Body of pancreas (tissue), 4 donors: ENCODE data around the gene ZNF407. TPM values are rescaled to one million over a fixed set of nuclear protein-coding genes. Genes with fewer than 3 reads are reported as not detected.

Experiments
- ATAC-seq: fragments of 150-250 bp; one replicate; pipeline ENCODE4 v1.9.1; 2016
- DNase-seq, 4 donors: peaks; one replicate each; pipeline ENCODE4 v3.0.0-alpha.2; 2019
- H3K27ac ChIP-seq, 4 donors: fragments of 200-600 bp; sonication (generic); 1 replicate in 3 of 4; 2 replicates in 1 of 4; pipeline versions ENCODE4 v1.5.1 to v1.6.1; 2016 to 2019; ENCODE audit warnings: mild to moderate bottlenecking in 1 of 4, mixed read lengths in 1 of 4, moderate library complexity in 1 of 4
- H3K27me3 ChIP-seq, 2 donors: fragments of 200-600 bp; sonication (generic); one replicate each; pipeline ENCODE4 v1.6.0; 2016; ENCODE audit warnings: mild to moderate bottlenecking in 1 of 2
- H3K36me3 ChIP-seq, 2 donors: fragments of 200-600 bp; sonication (generic); replicated peaks in 1 of 2; 2 replicates each; pipeline ENCODE4 v1.5.1; 2016; ENCODE audit warnings: low read depth in 2 of 2; ENCODE audit not compliant: insufficient read depth in 1 of 2
- H3K4me1 ChIP-seq: fragments of 200-600 bp; sonication (generic); one replicate; pipeline ENCODE4 v1.6.0; 2016
- H3K4me3 ChIP-seq, 2 donors: fragments of 200-600 bp; sonication (generic); 1 replicate in 1 of 2; 2 replicates in 1 of 2; pipeline ENCODE4 v1.5.1; 2016 to 2019
- H3K9me3 ChIP-seq, 3 donors: fragments of 200-600 bp; sonication (generic); 1 replicate in 2 of 3; 2 replicates in 1 of 3; pipeline ENCODE4 v1.5.1; 2016
- POLR2A ChIP-seq, 3 donors: fragments of 450-650 bp; IDR thresholded peaks; one replicate each; pipeline ENCODE4 v1.6.1; 2016; ENCODE audit warnings: antibody characterized with exemption in 3 of 3, mild to moderate bottlenecking in 2 of 3
- WGBS, 2 donors: methylation state at CpG; one replicate each; pipeline ENCODE4 v1.1.5; 2017; 5-methylcytosine and 5-hydroxymethylcytosine counted together
- intact Hi-C: fragments of 100-400 bp; cut with DNase I; formaldehyde crosslinking; loops from one replicate; pipeline ENCODE4 v1.15.1; 2023
- total RNA-seq, 2 donors: library from RNA; depleted of rRNA; stranded (reverse); fragments of >200 nt; gene quantifications; one replicate each; pipeline ENCODE4 v1.1.0, GENCODE V29; 2016
- TF ChIP-seq, protein P1 (sequence below), 7 experiments: fragments of 450-650 bp in 4 of 7; fragments of 200-600 bp in 3 of 7; sonication (generic) in 3 of 7; IDR thresholded peaks; one replicate each; pipeline ENCODE4 v1.5.1; 2016 to 2019; ENCODE audit warnings: antibody characterized with exemption in 7 of 7

The ZNF407 gene
- total RNA-seq, 2 donors from 2014 or later = 14.3 to 19.1 TPM

DNA sequence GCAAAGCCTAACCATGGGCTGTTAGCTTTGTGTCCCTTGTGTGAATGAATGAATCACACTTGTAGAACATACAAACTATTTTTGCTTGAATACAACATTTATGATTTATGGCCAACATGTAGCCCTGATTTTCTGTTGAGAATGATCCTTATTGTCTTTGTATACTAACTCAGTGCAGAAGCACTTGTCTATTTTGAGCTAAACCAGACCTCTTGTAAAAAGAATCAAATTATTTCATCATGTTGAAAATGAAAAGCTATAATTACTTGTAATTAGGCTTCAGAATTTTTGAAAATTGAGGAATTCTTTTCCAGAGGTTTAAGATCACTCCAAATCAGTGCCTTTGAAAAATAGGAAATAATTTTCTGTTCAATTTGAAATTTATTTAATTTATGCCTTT lies 85.9 kb downstream of the ZNF407 start:
- Histone ChIP-seq H3K4me3 (no peak overlapping the region), H3K4me1 (no peaks in the 10 kb centered on the region), H3K27me3 (no peaks in the 10 kb centered on the region), H3K36me3 (no peaks in the 10 kb centered on the region), H3K27ac (no peak overlapping the region), H3K9me3 (no peaks in the 10 kb centered on the region)
- intact Hi-C loops = no loop called here
- no peak for DNase-seq
- TF ChIP-seq, protein P1, sequence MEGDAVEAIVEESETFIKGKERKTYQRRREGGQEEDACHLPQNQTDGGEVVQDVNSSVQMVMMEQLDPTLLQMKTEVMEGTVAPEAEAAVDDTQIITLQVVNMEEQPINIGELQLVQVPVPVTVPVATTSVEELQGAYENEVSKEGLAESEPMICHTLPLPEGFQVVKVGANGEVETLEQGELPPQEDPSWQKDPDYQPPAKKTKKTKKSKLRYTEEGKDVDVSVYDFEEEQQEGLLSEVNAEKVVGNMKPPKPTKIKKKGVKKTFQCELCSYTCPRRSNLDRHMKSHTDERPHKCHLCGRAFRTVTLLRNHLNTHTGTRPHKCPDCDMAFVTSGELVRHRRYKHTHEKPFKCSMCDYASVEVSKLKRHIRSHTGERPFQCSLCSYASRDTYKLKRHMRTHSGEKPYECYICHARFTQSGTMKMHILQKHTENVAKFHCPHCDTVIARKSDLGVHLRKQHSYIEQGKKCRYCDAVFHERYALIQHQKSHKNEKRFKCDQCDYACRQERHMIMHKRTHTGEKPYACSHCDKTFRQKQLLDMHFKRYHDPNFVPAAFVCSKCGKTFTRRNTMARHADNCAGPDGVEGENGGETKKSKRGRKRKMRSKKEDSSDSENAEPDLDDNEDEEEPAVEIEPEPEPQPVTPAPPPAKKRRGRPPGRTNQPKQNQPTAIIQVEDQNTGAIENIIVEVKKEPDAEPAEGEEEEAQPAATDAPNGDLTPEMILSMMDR (IDR thresholded peaks at IDR 0.05) = no peak
- no peak for TF ChIP-seq POLR2A (IDR thresholded peaks at IDR 0.05)
- ATAC-seq = no peak

DNA sequence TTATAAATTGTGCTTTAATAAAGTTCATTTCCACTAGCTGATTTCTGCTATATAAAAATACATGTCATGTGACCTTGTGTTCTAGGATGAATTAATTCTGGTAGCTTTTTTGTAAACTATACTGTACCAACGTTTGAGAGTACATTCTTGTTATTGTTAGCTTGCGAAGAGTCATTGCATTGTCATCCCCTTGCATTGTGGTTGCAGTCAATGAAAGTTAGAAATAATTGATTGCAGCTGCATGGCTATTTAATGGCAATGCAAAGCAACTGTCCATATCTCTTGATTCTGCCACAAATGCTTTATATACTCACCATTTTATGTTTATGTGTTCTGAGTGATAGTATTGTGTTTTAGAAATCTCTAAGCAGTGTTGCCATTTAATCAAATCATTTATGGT lies 91.6 kb downstream of the ZNF407 start:
- H3K9me3 ChIP-seq = no peaks in the 10 kb centered on the region
- DNase-seq = no peak
- no peaks in the 10 kb centered on the region for H3K27me3 ChIP-seq
- no peak for ATAC-seq
- TF ChIP-seq, protein P1 (IDR thresholded peaks at IDR 0.05) = no peak
- no peak for TF ChIP-seq POLR2A (IDR thresholded peaks at IDR 0.05)
- no peak overlapping the region for H3K27ac ChIP-seq
- WGBS, 2 donors = 74 to 76% methylated on average over 2 of the region's 2 CpGs
- H3K4me3 ChIP-seq = no peak overlapping the region
- intact Hi-C loops = no loop called here
- no peaks in the 10 kb centered on the region for H3K36me3 ChIP-seq
- no peaks in the 10 kb centered on the region for H3K4me1 ChIP-seq

DNA sequence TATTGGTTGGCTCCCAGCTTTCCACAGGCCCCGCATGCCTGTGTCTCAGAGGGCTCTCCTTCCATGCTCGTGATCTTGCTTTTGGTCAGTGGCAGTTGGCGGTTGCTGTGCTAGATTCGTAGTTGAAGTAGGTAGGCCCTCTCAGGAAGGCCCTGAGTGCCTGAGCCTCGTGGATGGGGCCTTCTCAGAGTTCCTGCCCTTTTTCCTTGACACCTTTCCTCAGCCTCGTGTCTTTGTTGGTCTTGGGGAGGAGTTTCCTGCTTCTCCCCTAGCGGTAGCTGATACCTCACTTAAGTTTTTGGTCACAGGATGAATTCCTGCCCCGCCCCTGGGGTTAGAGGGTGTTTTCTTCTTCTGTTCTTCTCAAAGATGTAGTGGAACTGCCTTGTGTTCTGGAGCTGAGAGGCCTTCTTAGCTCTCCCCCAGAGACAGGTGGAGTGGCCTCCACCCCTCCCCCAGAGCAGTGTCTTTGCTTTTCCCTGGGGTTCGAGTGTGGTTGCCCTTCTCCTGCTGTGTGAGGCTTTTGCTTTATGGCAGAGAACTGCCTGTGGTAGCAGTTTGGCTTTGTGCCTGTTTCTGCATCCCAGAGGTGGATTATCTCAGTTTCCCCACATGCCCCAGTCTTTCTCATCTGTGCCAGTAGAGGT lies 94.8 kb downstream of the ZNF407 start:
- H3K36me3 ChIP-seq = no peaks in the 10 kb centered on the region
- 86 to 89% methylated on average over 9 of the region's 9 CpGs for WGBS, 2 donors
- ATAC-seq (no peak), DNase-seq (no peak)
- H3K4me1 ChIP-seq = no peaks in the 10 kb centered on the region
- H3K4me3 ChIP-seq = no peak overlapping the region
- no peak overlapping the region for H3K27ac ChIP-seq
- H3K27me3 ChIP-seq = no peaks in the 10 kb centered on the region
- TF ChIP-seq, protein P1 (IDR thresholded peaks at IDR 0.05) = no peak
- no peak for TF ChIP-seq POLR2A (IDR thresholded peaks at IDR 0.05)
- intact Hi-C loops = no loop called here
- H3K9me3 ChIP-seq = no peaks in the 10 kb centered on the region

DNA sequence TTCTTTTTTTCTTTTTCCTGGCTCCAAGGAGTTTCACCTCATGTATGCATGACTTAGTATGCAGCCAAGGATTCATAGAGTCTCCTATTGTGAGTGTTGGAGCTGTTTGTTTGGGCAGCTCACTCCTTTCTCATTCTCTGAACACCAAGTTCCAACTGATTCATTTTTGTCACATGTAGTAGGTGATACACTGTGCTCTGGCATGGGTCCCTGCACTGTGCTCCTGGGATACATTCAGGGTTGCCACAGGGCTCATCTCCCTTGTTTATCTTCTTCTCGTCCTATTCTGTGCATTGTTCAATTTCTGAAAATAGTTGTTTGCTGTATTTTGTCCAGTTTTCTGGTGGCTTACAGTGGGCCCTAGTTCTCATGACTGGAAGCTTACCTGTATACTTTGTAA lies 96.8 kb downstream of the ZNF407 start:
- peaks cover 12% of the 10 kb centered on the region for H3K4me1 ChIP-seq
- H3K9me3 ChIP-seq = no peaks in the 10 kb centered on the region
- no peaks in the 10 kb centered on the region for H3K36me3 ChIP-seq
- 87 to 92% methylated on average over 1 of the region's 1 CpG for WGBS, 2 donors
- ATAC-seq = no peak
- intact Hi-C loops = no loop called here
- H3K27me3 ChIP-seq = no peaks in the 10 kb centered on the region
- no peak overlapping the region for H3K27ac ChIP-seq
- DNase-seq = no peak
- TF ChIP-seq, protein P1 (IDR thresholded peaks at IDR 0.05) = no peak
- TF ChIP-seq POLR2A (IDR thresholded peaks at IDR 0.05) = no peak
- H3K4me3 ChIP-seq = no peak overlapping the region

DNA sequence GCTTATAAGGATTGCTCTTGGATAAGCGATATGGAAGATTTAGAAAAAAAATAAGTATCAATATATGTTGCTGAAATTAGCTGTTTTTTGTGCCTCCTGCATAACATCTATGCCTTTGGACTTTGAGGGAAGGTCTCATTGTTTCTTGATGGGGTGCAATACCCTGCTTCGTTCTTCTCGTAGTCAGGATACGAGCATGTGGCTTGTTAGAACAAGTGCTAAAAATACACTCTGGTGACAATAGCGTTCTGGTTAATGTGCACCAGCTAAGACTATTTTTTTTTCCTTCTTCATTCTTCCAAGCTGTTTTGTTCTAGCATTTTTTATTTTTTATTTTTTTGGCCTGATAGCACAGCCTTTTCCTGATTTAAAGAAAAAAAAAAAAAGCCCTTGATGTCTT lies 97.5 kb downstream of the ZNF407 start:
- Histone ChIP-seq H3K4me1 (peaks cover 12% of the 10 kb centered on the region), H3K27ac (no peak overlapping the region), H3K9me3 (no peaks in the 10 kb centered on the region), H3K36me3 (no peaks in the 10 kb centered on the region), H3K27me3 (no peaks in the 10 kb centered on the region), H3K4me3 (no peak overlapping the region)
- TF ChIP-seq, protein P1 (IDR thresholded peaks at IDR 0.05) = no peak
- no peak for TF ChIP-seq POLR2A (IDR thresholded peaks at IDR 0.05)
- intact Hi-C loops = no loop called here
- DNase-seq = no peak
- 97 to 98% methylated on average over 5 of the region's 5 CpGs for WGBS, 2 donors
- no peak for ATAC-seq
